Measurements from ENCODE around the gene DAAM1.
A peak's percentile ranks its signal among the peaks of the same experiment; 100 is the strongest.

Gene DAAM1

GRCh38 chr14:59224341-59224740 lies 35.9 kb downstream of the DAAM1 start:
- no peak for TF ChIP-seq CTCF (IDR thresholded peaks at IDR 0.05; ENCODE audit: insufficient read depth, low read depth, low read length, missing control alignments)
- DNase-seq (ENCODE audit: low read depth): no peak
- no peak overlapping the region for H3K4me3 ChIP-seq (ENCODE audit: low read length)

DNA sequence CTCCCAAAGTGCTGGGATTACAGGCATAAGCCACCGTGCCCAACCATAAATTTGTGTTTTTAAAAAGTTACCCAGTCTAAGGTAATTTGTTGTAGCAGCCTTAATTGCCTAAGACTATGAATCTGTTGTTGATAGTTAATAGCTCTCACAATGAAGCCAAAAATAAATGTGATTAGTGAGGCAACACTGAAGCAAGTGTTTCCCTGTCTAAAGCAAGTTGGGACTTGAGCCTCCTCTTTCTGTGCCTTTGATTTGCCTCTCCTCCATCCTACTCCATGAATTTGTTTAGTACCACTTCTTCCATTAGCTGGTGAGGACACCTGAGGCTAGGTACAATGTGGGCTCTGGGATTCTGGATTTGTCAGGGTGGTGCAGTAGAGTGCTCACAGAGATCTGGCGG lies 36.8 kb downstream of the DAAM1 start:
- no peak overlapping the region for H3K4me3 ChIP-seq (ENCODE audit: low read length)
- DNase-seq (ENCODE audit: low read depth): peak; percentile 62
- TF ChIP-seq CTCF (IDR thresholded peaks at IDR 0.05; ENCODE audit: insufficient read depth, low read depth, low read length, missing control alignments): no peak

DNA sequence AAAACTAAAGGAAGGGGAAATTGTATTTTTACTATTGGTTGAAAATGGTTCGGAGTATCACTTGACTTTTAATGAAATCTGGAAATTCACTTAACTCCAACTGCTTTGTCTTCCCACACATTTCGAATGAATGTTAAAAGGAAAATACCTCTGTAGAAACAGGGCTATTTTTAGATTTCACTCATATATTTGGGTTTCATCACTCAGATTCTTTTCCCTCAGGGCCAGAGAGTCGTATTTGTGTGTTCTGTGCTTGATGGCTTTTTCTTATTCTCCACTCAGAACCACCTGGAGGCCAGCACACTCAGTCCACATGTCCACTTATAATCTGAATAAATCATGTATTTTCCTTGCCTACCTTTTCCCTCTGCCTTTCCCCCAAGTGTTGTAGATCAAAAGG lies 40.0 kb downstream of the DAAM1 start:
- H3K4me3 ChIP-seq (ENCODE audit: low read length): no peak overlapping the region
- no peak for TF ChIP-seq CTCF (IDR thresholded peaks at IDR 0.05; ENCODE audit: insufficient read depth, low read depth, low read length, missing control alignments)
- DNase-seq (ENCODE audit: low read depth): peak; percentile 32

- DNase-seq (ENCODE audit: low read depth): no peak
- no peak for TF ChIP-seq CTCF (IDR thresholded peaks at IDR 0.05; ENCODE audit: insufficient read depth, low read depth, low read length, missing control alignments)
- no peak overlapping the region for H3K4me3 ChIP-seq (ENCODE audit: low read length)
Observed at GRCh38 chr14:59229653-59230406, 41.4 kb downstream of the DAAM1 start.

GRCh38 chr14:59236195-59236594 lies 47.7 kb downstream of the DAAM1 start:
- TF ChIP-seq CTCF (IDR thresholded peaks at IDR 0.05; ENCODE audit: insufficient read depth, low read depth, low read length, missing control alignments): no peak
- DNase-seq (ENCODE audit: low read depth): no peak
- H3K4me3 ChIP-seq (ENCODE audit: low read length): no peak overlapping the region

DNA sequence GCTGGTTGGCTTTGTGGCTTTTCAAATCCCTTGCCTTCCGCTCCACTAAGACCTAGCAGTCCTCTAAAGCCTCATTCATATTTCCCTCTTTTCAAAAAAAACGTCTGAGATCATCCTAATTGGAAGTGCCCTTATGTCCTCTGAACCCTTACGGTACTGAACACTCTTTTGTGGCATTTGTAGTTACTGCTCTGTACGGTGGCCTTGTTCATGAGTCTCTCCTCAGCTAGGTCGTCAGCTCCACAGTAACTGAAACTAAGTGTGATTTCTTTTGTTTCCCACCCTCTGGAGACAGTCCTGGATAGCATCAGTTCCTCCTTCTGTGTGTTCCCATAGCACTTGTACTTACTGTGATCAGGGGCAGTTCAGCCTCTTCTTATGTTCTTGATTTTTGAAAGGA lies 49.7 kb downstream of the DAAM1 start:
- TF ChIP-seq CTCF (IDR thresholded peaks at IDR 0.05; ENCODE audit: insufficient read depth, low read depth, low read length, missing control alignments): no peak
- no peak for DNase-seq (ENCODE audit: low read depth)
- H3K4me3 ChIP-seq (ENCODE audit: low read length): no peak overlapping the region

GRCh38 chr14:59239022-59239421 lies 50.6 kb downstream of the DAAM1 start:
- no peak for DNase-seq (ENCODE audit: low read depth)
- H3K4me3 ChIP-seq (ENCODE audit: low read length): no peak overlapping the region
- no peak for TF ChIP-seq CTCF (IDR thresholded peaks at IDR 0.05; ENCODE audit: insufficient read depth, low read depth, low read length, missing control alignments)
